Retinal pigment epithelial cell (primary cell): ENCODE data around the gene CRYGS.

Source experiments
- DNase-seq: peaks from one replicate; pipeline ENCODE4 v3.0.0-alpha.2; 2010; ENCODE audit warnings: low read depth
- H3K4me3 ChIP-seq: 2 replicates; pipeline ENCODE4 v1.5.1; 2011; ENCODE audit warnings: mild to moderate bottlenecking, low read length, control low read depth, moderate library complexity
- TF ChIP-seq, protein P1 (sequence below): conservative IDR thresholded peaks from 2 replicates; pipeline ENCODE4 v1.5.1; 2011; ENCODE audit warnings: low read depth, low read length, control low read depth, inconsistent platforms

Gene CRYGS

DNA sequence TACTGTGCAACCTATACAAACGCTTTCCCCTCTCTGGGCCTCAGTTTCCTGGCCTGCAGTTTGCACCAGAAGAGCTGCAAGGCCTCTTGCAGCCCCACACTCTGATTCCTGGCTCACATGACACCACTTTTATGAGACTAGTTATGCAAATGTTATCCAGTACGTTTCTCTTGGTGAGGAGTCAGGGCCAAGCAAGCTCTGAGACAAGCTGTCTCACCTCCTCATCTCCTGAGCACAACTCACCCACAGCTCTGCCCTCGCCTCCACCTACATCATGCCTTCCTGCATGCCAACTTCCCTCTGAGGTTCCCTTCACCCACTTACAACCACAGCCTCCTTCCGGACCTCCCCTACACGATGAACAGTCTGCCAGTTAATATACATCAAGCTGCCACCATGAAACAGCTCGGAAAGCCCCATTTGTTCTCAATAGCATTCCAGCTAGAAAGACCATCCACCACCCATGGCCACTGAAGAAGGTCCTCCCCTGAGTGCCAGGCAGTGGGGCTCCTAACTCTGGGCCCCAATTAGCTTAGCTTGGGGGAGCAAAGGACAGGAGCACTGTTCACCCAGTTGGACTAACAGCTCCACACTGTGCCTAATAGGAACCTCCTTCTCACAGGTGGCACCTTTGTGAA lies 25.0 kb downstream of the CRYGS start:
- TF ChIP-seq, protein P1, sequence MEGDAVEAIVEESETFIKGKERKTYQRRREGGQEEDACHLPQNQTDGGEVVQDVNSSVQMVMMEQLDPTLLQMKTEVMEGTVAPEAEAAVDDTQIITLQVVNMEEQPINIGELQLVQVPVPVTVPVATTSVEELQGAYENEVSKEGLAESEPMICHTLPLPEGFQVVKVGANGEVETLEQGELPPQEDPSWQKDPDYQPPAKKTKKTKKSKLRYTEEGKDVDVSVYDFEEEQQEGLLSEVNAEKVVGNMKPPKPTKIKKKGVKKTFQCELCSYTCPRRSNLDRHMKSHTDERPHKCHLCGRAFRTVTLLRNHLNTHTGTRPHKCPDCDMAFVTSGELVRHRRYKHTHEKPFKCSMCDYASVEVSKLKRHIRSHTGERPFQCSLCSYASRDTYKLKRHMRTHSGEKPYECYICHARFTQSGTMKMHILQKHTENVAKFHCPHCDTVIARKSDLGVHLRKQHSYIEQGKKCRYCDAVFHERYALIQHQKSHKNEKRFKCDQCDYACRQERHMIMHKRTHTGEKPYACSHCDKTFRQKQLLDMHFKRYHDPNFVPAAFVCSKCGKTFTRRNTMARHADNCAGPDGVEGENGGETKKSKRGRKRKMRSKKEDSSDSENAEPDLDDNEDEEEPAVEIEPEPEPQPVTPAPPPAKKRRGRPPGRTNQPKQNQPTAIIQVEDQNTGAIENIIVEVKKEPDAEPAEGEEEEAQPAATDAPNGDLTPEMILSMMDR: no peak
- no peak overlapping the region for H3K4me3 ChIP-seq
- no peak for DNase-seq

DNA sequence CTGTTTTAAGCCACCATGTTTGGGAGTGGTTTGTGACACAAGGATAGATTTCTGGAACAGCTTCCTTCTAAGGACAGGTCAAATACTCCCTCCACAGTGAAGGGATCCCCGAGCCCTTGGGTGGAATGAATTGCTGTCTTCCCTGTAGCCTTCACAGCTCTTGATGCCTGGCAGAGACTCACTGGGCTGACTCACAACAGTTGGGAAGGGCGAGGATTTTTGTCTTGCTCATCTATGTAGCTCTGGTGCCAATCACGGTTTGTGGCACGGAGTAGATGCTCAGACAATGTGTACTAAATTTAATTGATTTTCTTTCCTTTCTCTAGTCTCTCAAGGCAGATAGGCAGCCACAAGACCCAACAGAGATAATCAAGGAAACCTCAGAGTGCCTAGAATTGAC lies 27.0 kb downstream of the CRYGS start:
- TF ChIP-seq, protein P1: no peak
- DNase-seq: no peak
- no peak overlapping the region for H3K4me3 ChIP-seq

DNA sequence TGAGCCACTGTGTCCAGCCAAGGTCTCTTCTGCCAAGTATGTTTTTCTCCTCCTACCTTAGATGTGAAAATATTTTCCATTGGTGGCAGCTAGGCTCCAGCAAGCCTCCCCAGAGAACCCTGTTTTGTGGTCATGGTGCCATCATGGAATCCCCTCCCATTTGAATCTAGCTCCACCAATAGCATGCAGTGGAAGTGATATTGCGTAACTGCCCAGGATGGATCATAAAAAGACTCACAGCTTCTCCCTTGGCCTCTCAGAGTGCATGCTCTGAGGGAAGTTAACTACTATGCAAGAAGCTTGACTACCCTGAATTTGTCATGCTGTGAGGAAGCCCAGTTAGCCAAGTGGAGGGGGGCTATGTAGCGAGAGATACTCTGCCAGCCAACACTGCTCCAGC lies 27.5 kb downstream of the CRYGS start:
- no peak overlapping the region for H3K4me3 ChIP-seq
- DNase-seq: no peak
- TF ChIP-seq, protein P1: no peak

DNA sequence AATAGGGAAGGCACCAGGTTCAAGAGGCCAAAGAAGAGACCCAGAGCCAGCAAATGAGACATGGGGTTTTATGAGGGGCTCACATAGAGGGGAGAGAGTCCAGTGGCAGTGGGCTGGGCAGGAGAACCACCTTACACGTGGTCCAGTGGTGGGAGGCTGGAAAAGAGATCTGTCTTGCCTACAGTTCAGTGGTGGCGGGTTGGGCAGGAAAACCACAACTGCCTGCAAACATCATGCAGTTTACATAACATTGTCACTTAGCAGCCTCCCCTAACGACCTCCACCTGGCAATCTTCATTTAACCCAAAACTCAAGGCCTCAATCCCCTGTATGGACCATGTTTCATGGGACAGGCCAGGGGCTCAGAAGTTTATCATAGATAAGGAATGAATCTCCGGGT lies 29.1 kb downstream of the CRYGS start:
- TF ChIP-seq, protein P1: no peak
- no peak for DNase-seq
- no peak overlapping the region for H3K4me3 ChIP-seq

GRCh38 chr3:186514296-186515002 lies 29.7 kb downstream of the CRYGS start:
- DNase-seq: no peak
- TF ChIP-seq, protein P1: peak; percentile 59
- H3K4me3 ChIP-seq: no peak overlapping the region

- DNase-seq: no peak
- TF ChIP-seq, protein P1: no peak
- H3K4me3 ChIP-seq: no peak overlapping the region
Measured at GRCh38 chr3:186513386-186513785, 30.8 kb downstream of the CRYGS start.
